Measurements from ENCODE around the gene VANGL2.

VANGL2 gene

DNA sequence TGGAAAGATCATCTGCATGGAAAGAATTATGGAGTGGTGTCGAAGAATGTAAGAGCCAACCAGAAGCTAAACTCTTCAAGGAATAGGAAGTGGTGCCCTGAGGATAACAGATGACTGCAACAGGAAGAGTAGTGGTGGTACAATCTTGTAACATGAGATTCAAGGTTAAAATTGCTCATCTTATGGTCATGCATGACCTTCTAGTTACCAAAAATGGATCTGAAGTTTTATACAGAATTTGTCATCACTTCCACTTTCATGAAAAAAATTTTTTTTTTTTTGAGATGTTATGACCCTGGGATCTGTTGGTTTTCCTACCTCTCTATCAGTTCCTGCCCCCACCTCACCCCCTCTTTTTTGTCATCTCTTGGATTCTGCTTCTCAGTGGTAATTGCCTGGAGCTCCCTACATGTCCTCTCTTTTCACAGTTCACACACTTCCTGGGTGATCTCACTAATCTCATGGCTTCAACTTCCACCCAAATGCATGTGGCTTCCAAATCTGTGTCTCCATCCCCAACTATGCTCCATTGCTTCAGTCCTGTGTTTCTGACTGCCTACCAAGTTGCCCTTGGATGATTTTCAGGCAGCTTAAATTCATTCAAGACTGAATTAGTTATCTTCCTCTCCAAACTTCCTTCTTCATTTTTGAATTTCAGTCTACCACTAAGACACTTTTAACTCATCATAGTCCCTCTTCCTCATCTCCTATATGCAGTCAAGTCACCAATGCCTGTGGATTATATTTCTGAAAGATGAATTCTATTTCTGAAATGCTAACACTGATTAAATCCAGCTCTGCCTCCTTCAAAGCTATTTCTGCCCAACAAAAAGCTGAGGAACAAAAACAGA lies 74.3 kb downstream of the VANGL2 start:
- H3K4me3 ChIP-seq (replicated peaks in 1 of 2; ENCODE audit: low read depth in 2 of 2, low read length in 2 of 2): no peak overlapping the region
- no peak for DNase-seq (ENCODE audit: low read depth in 2 of 2)
- TF ChIP-seq, protein P1, sequence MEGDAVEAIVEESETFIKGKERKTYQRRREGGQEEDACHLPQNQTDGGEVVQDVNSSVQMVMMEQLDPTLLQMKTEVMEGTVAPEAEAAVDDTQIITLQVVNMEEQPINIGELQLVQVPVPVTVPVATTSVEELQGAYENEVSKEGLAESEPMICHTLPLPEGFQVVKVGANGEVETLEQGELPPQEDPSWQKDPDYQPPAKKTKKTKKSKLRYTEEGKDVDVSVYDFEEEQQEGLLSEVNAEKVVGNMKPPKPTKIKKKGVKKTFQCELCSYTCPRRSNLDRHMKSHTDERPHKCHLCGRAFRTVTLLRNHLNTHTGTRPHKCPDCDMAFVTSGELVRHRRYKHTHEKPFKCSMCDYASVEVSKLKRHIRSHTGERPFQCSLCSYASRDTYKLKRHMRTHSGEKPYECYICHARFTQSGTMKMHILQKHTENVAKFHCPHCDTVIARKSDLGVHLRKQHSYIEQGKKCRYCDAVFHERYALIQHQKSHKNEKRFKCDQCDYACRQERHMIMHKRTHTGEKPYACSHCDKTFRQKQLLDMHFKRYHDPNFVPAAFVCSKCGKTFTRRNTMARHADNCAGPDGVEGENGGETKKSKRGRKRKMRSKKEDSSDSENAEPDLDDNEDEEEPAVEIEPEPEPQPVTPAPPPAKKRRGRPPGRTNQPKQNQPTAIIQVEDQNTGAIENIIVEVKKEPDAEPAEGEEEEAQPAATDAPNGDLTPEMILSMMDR (IDR thresholded peaks at IDR 0.05; ENCODE audit: low read depth, low read length): no peak

Measured in cardiac fibroblast (primary cell).